Kidney (tissue), 22 donors: Measurements from ENCODE around the gene FCRLA. TPM values are rescaled to one million over a fixed set of nuclear protein-coding genes. Genes with fewer than 3 reads are reported as not detected.
"Not testable (repeated sequence)": the region's sequence is repeated elsewhere in the genome, so short reads cannot be mapped to it uniquely, and the experiment has no call there.

Experiments
- DNase-seq, 5 donors: peaks; one replicate each; pipeline ENCODE4 v3.0.0-alpha.2; 2013 to 2020
- FAIRE-seq: peaks from 2 replicates; lab custom pipeline; 2012; peaks lifted over from hg19 to GRCh38; lab: Jason Lieb, UNC
- H3K27ac ChIP-seq, 2 donors: one replicate each; pipeline ENCODE4 v1.7.0; 2013; ENCODE audit warnings: low read depth in 2 of 2, low read length in 2 of 2, inconsistent platforms in 1 of 2
- H3K27me3 ChIP-seq: one replicate; pipeline ENCODE4 v1.7.1; 2013; ENCODE audit warnings: low read length, inconsistent platforms; ENCODE audit not compliant: control insufficient read depth, insufficient read depth
- H3K36me3 ChIP-seq, 3 donors: one replicate each; pipeline versions ENCODE4 v1.7.0 to v1.7.1; 2013; ENCODE audit warnings: low read length in 3 of 3, control low read depth in 1 of 3, inconsistent platforms in 1 of 3; ENCODE audit not compliant: insufficient read depth in 3 of 3, control insufficient read depth in 2 of 3
- H3K4me1 ChIP-seq, 3 donors: one replicate each; pipeline versions ENCODE4 v1.7.0 to v1.7.1; 2013; ENCODE audit warnings: low read length in 3 of 3, inconsistent platforms in 1 of 3, low read depth in 1 of 3; ENCODE audit not compliant: control insufficient read depth in 2 of 3, insufficient read depth in 2 of 3
- H3K4me3 ChIP-seq, 3 donors: one replicate each; pipeline versions ENCODE4 v1.7.0 to v1.8.1; 2013; ENCODE audit warnings: low read length in 3 of 3, control low read depth in 1 of 3, inconsistent platforms in 1 of 3
- H3K9ac ChIP-seq, 3 donors: one replicate each; pipeline versions ENCODE4 v1.7.0 to v1.7.1; 2013; ENCODE audit warnings: low read length in 3 of 3, control low read depth in 1 of 3, inconsistent platforms in 1 of 3
- H3K9me3 ChIP-seq, 3 donors: one replicate each; pipeline versions ENCODE4 v1.7.0 to v1.7.1; 2013; ENCODE audit warnings: low read length in 3 of 3, control low read depth in 1 of 3, inconsistent platforms in 1 of 3; ENCODE audit not compliant: control insufficient read depth in 2 of 3, insufficient read depth in 1 of 3
- CTCF ChIP-seq: IDR thresholded peaks from 3 replicates; pipeline ENCODE4 v1.5.1; 2012; ENCODE audit warnings: mild to moderate bottlenecking, moderate library complexity, borderline replicate concordance; ENCODE audit not compliant: insufficient read depth; ENCODE audit errors: extremely low read depth
- intact Hi-C: fragments of 100-400 bp; cut with DNase I; formaldehyde crosslinking; loops from one replicate; pipeline ENCODE4 v1.11.1; 2022
- long read RNA-seq, 10 donors: library from polyadenylated mRNA in 1 of 10; unstranded in 1 of 10; transcript quantifications; one replicate each; pipeline ENCODE4 v2.0.0 and lab custom pipeline, GENCODE V29; 2021 to 2026
- polyA plus RNA-seq: library from polyadenylated mRNA; stranded (reverse); fragments of 350-450 nt; fragmentation: Illumina TruSeq; extraction: RNeasy Lipid Tissue Mini Kit (QIAGEN cat#74804); gene quantifications from one replicate; pipeline ENCODE4 v1.2.3, GENCODE V29; 2014; ENCODE audit warnings: low read depth, low replicate concordance; ENCODE audit not compliant: insufficient read depth
- total RNA-seq: library from RNA; stranded (reverse); fragmentation: NEBNext Ultra II Directional; extraction: Animal tissue kit (Norgen Biotek cat#: 25700); gene quantifications from one replicate; pipeline ENCODE4 v1.2.1, GENCODE V29; 2021
- donor health status: control.
- donor health status: control.
- donor health status: control.
- donor health status: control.
- donor health status: control.
- donor health status: DM: yes; HTN: yes; CAD: no.
- donor health status: Normal renal cell carcinoma (clear cell type).

Gene FCRLA
- total RNA-seq, result 1.7 TPM
- polyA plus RNA-seq, result not detected
- long read RNA-seq, donor 1, result 0 reads
- long read RNA-seq, donor 2, result 0 reads
- long read RNA-seq, donor 3, result 0 reads
- long read RNA-seq, donor 4, result 0 reads
- long read RNA-seq, donor 5, result 0 reads
- long read RNA-seq, donor 6, result 0 reads
- long read RNA-seq, donor 7, result 0 reads
- long read RNA-seq, donor 8, result 0 reads
- long read RNA-seq, donor 9, result 0 reads
- long read RNA-seq, donor 10, result 0 reads

DNA sequence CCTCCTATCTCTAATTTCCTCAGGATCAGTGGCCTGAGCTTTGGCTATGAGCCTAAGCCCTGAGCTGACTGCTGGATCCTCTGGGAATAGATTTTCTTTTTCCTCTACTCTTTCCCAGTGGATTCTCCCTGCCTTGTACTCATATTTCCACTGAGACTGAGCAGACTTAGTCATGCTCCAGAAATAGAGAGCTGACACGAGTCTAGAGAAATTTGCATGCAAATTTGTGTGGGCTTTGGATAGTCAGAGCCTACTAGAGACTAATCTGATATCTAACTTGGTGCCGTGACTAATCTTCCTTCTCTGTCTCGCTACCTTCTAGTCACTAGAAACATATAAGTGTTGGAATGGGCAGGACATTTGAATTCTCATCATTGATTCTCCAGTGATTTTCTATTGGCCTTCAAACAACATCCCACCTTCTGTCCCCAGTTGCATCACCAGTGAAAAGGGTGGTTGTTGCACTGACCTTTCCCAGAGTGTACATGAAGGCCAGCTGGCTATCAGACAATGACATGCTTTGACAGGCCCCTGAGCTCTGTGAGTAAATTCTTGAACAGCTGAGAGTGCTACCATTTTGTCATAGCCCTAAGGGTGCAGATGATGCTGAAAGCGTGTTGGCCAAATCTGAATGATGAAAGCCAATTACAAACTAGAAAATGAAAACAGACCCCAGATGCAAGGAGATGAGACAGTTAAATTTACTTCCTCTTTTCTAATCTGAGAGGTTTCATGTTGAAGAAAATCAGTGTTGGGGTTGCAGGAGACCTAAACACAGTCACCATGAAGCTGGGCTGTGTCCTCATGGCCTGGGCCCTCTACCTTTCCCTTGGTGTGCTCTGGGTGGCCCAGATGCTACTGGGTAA is at the start of gene FCRLA:
Gene FCRLA, plus strand, starts transcription at position 748 of the 866 bp plus-strand sequence. Its CDS starts 36 bp downstream, at position 784.
- intact Hi-C loops, result no loop called here
- DNase-seq, result no peak
- no peak within 1 kb of the TSS for H3K27ac ChIP-seq
- FAIRE-seq, result no peak
- no peak for TF ChIP-seq CTCF
- H3K4me3 ChIP-seq, result no peak within 1 kb of the TSS
- H3K4me1 ChIP-seq, result no peaks in the 10 kb centered on the region
- H3K9ac ChIP-seq, result no peak within 1 kb of the TSS
- H3K36me3 ChIP-seq, result no peaks in the 10 kb centered on the region
- no peaks in the 10 kb centered on the region for H3K9me3 ChIP-seq
- H3K27me3 ChIP-seq, result no peaks in the 10 kb centered on the region

DNA sequence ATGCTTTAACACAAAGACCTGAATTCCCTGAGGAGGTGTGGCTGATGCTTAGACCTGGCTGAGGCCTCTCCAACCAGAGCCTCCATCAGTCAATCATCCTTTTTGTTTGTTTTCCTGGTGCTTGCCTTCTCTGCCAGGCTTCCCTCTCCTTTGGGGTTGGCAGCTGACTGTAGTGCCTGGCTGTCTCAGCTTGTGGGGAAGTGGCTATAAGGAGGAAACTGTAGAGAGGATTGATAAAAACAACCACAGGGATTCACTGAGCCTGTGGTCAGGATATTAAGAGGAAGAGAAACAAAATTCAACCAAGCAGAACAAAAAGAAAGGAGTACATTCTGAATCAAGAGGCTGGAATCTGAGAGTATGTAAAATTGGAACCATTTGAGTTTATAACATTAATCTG is 48.5 kb upstream of the FCRLA start:
- H3K36me3 ChIP-seq, H3K4me1 ChIP-seq, FAIRE-seq, H3K27ac ChIP-seq, H3K27me3 ChIP-seq, intact Hi-C loops, H3K9ac ChIP-seq, DNase-seq, H3K4me3 ChIP-seq, H3K9me3 ChIP-seq: not testable (repeated sequence)

- H3K27me3 ChIP-seq, H3K4me1 ChIP-seq, FAIRE-seq, intact Hi-C loops, H3K27ac ChIP-seq, DNase-seq, H3K9ac ChIP-seq, H3K36me3 ChIP-seq, H3K4me3 ChIP-seq, H3K9me3 ChIP-seq: not testable (repeated sequence)
Observed at GRCh38 chr1:161661660-161662311, 45.2 kb upstream of the FCRLA start.

- H3K4me1 ChIP-seq, FAIRE-seq: not testable (repeated sequence)
Observed at GRCh38 chr1:161662684-161663339, 44.2 kb upstream of the FCRLA start, which contains the start of gene FCGR2B. Gene FCGR2B (plus strand): TSS chr1:161663143. CDS start chr1:161663242, 99 bp downstream.

GRCh38 chr1:161663569-161663968 is 43.5 kb upstream of the FCRLA start:
- H3K9me3 ChIP-seq, FAIRE-seq, H3K9ac ChIP-seq, H3K4me3 ChIP-seq, H3K27me3 ChIP-seq, DNase-seq, H3K27ac ChIP-seq, intact Hi-C loops, H3K4me1 ChIP-seq, H3K36me3 ChIP-seq: not testable (repeated sequence)

More at GRCh38 chr1:161662684-161663339, 44.2 kb upstream of the FCRLA start, which contains the start of gene FCGR2B:
- H3K27me3 ChIP-seq, H3K9ac ChIP-seq, H3K36me3 ChIP-seq, intact Hi-C loops, H3K9me3 ChIP-seq, H3K4me3 ChIP-seq, H3K27ac ChIP-seq, DNase-seq: not testable (repeated sequence)

DNA sequence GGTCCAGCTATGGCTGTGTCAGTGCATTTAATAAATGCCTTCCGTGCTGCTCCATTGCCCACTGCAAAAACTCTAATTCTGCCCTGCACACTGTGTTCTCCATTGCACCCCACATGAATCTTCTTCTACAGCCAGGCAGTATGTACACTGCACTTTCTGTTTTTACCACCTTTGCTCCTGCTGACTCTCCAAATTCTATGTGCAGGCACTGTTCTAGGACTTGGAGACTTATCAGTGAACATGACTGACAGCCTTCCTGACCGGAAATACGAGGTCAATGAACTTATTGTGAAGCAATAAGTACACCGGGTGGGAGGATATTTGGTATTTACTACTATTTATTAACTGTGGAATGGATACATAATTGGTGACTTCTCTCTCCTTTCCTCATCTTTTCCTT is 42.3 kb upstream of the FCRLA start:
- FAIRE-seq, H3K9me3 ChIP-seq, H3K36me3 ChIP-seq, intact Hi-C loops, DNase-seq, H3K4me3 ChIP-seq, H3K27me3 ChIP-seq, H3K9ac ChIP-seq, H3K4me1 ChIP-seq, H3K27ac ChIP-seq: not testable (repeated sequence)
